Nephron (organoid): ENCODE data around the gene ZNF668.
"Not testable (repeated sequence)": the region's sequence is repeated elsewhere in the genome, so short reads cannot be mapped to it uniquely, and the experiment has no call there.

Experiments used
- H3K27ac Mint-ChIP-seq, 3 experiments: 2 replicates each; pipeline ENCODE4 v1.8.0; 2020; ENCODE audit warnings: mixed read lengths in 3 of 3, mild to moderate bottlenecking in 2 of 3, moderate library complexity in 1 of 3
- H3K27me3 Mint-ChIP-seq: 2 replicates; pipeline ENCODE4 v1.8.0; 2021; ENCODE audit warnings: low read depth, mild to moderate bottlenecking, moderate library complexity, mixed read lengths
- H3K36me3 Mint-ChIP-seq: 2 replicates; pipeline ENCODE4 v1.8.0; 2020; ENCODE audit warnings: low read depth, mixed read lengths
- H3K4me1 Mint-ChIP-seq: 2 replicates; pipeline ENCODE4 v1.8.0; 2020; ENCODE audit warnings: mixed read lengths
- H3K4me3 Mint-ChIP-seq, 3 experiments: 2 replicates each; pipeline ENCODE4 v1.8.0; 2020; ENCODE audit warnings: mild to moderate bottlenecking in 3 of 3, mixed read lengths in 3 of 3, moderate library complexity in 2 of 3
- H3K9me3 Mint-ChIP-seq: 2 replicates; pipeline ENCODE4 v1.8.0; 2020; ENCODE audit warnings: mixed read lengths
- CTCF ChIP-seq, 3 experiments: fragments of 200-600 bp; sonication (generic); IDR thresholded peaks; one replicate each; pipeline ENCODE4 v1.5.0; 2021; ENCODE audit warnings: antibody characterized with exemption in 3 of 3; ENCODE audit not compliant: unreplicated experiment in 3 of 3

The ZNF668 gene

GRCh38 chr16:31105677-31106213, 31.7 kb upstream of the ZNF668 start:
- Mint-ChIP-seq H3K27ac (no peak overlapping the region), H3K27me3 (no peaks in the 10 kb centered on the region), H3K9me3 (no peaks in the 10 kb centered on the region), H3K4me1 (peaks cover 16% of the 10 kb centered on the region), H3K36me3 (peaks cover 10% of the 10 kb centered on the region), H3K4me3 (peak overlapping the region; percentile 41 to 67 (median 57))
- TF ChIP-seq CTCF (IDR thresholded peaks at IDR 0.05; ENCODE audit: unreplicated experiment in 3 of 3): peak; percentile 66 to 76 (median 71)

GRCh38 chr16:31100876-31101641, 27.0 kb upstream of the ZNF668 start:
- not testable (repeated sequence) for H3K9me3 Mint-ChIP-seq, H3K27me3 Mint-ChIP-seq, H3K4me1 Mint-ChIP-seq, H3K36me3 Mint-ChIP-seq
- Mint-ChIP-seq H3K4me3 (peak overlapping the region in 1 of 3 experiments; percentile 42), H3K27ac (peak overlapping the region; percentile 71 to 98 (median 92))

GRCh38 chr16:31099860-31100638, 26.0 kb upstream of the ZNF668 start:
- TF ChIP-seq CTCF (IDR thresholded peaks at IDR 0.05; ENCODE audit: unreplicated experiment in 3 of 3): no peak
- Mint-ChIP-seq H3K36me3 (no peaks in the 10 kb centered on the region), H3K27me3 (no peaks in the 10 kb centered on the region), H3K4me1 (peaks cover 10% of the 10 kb centered on the region), H3K4me3 (no peak overlapping the region), H3K9me3 (peaks cover 6% of the 10 kb centered on the region), H3K27ac (peak overlapping the region; percentile 39 to 98 (median 71))

GRCh38 chr16:31094424-31095120, 20.5 kb upstream of the ZNF668 start, which contains the start of gene VKORC1:
VKORC1 (minus strand) TSS chr16:31094797; CDS start chr16:31094729, 68 bp downstream.
- Mint-ChIP-seq H3K4me3 (peak within 1 kb of the TSS; percentile 90 to 95 (median 94)), H3K36me3 (peaks cover 10% of the 10 kb centered on the region), H3K27ac (peak within 1 kb of the TSS; percentile 24 to 79 (median 79)), H3K4me1 (peaks cover 13% of the 10 kb centered on the region), H3K27me3 (no peaks in the 10 kb centered on the region), H3K9me3 (no peaks in the 10 kb centered on the region)
- TF ChIP-seq CTCF (IDR thresholded peaks at IDR 0.05; ENCODE audit: unreplicated experiment in 3 of 3): no peak

GRCh38 chr16:31094088-31094423, 20.0 kb upstream of the ZNF668 start:
- Mint-ChIP-seq H3K4me3 (peak overlapping the region; percentile 90 to 95 (median 94)), H3K9me3 (no peaks in the 10 kb centered on the region), H3K36me3 (peaks cover 10% of the 10 kb centered on the region), H3K27ac (peak overlapping the region; percentile 24 to 79 (median 66)), H3K4me1 (peaks cover 13% of the 10 kb centered on the region), H3K27me3 (no peaks in the 10 kb centered on the region)
- TF ChIP-seq CTCF (IDR thresholded peaks at IDR 0.05; ENCODE audit: unreplicated experiment in 3 of 3): no peak
